ENCODE measurements around the gene PPP2R5C. TPM values are rescaled to one million over a fixed set of nuclear protein-coding genes. Genes with fewer than 3 reads are reported as not detected.

The PPP2R5C gene
- total and polyA plus RNA-seq, 8 donors, result 41.6 to 76.1 (median 55.9) TPM

DNA sequence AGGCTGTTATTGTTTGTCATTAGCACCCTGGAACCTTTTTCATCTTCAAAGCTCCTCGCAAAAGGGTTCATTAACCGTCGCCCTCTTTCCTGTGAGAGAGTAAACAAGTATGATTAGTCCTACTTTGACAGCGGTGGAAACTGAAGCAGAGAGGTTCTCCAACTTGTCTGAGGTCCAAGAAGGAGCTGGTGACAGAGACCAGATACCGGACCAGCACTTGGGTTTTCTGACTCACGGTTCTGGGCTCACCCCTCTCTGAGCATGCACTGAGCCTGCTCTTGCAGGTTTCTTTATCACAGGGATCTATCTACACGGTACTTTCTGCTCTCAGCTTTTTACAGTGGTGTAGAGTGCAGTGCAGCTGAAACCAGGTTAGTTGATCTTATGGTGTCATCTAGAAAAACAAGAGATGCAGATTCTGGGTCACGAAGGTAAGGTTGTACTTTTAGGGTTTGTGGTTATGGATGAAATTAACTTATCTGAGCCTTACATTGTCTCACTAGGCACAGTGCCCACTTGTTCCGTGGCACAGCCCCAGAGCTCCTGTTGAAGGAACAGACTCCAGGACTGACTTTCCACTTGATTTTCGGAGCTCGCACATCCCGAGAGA is 62.1 kb downstream of the PPP2R5C start:
- H3K4me1 ChIP-seq, result peaks cover 0 to 29% (median 6%) of the 10 kb centered on the region in 3 donors
- no peak overlapping the region for H3K4me3 ChIP-seq
- 41 to 46% methylated on average over 12 of the region's 12 CpGs for WGBS, 2 donors
- FAIRE-seq (no peak), DNase-seq (no peak), ATAC-seq (peak; percentile 28 to 66 (median 54))
- H3K36me3 ChIP-seq, result no peaks in the 10 kb centered on the region
- no peaks in the 10 kb centered on the region for H3K27me3 ChIP-seq
- peak overlapping the region in 2 of 4 donors; percentile 84 to 85 for H3K27ac ChIP-seq
- intact Hi-C loops (cut with DNase I), result no loop called here
- H3K9me3 ChIP-seq, result no peaks in the 10 kb centered on the region
- TF ChIP-seq CTCF (IDR thresholded peaks at IDR 0.05), result no peak

GRCh38 chr14:101824339-101824727 is 62.8 kb downstream of the PPP2R5C start:
- peak in 3 of 4 donors; percentile 21 to 64 (median 61) for ATAC-seq
- no peak overlapping the region for H3K4me3 ChIP-seq
- H3K9me3 ChIP-seq, result no peaks in the 10 kb centered on the region
- peaks cover 0 to 29% (median 6%) of the 10 kb centered on the region in 3 donors for H3K4me1 ChIP-seq
- intact Hi-C loops (cut with DNase I), result no loop called here
- WGBS, 2 donors, result 60% methylated on average over 3 of the region's 3 CpGs
- no peak for TF ChIP-seq CTCF (IDR thresholded peaks at IDR 0.05)
- no peaks in the 10 kb centered on the region for H3K27me3 ChIP-seq
- no peak for FAIRE-seq
- no peaks in the 10 kb centered on the region for H3K36me3 ChIP-seq
- no peak for DNase-seq
- H3K27ac ChIP-seq, result peak overlapping the region in 2 of 4 donors; percentile 84 to 85

DNA sequence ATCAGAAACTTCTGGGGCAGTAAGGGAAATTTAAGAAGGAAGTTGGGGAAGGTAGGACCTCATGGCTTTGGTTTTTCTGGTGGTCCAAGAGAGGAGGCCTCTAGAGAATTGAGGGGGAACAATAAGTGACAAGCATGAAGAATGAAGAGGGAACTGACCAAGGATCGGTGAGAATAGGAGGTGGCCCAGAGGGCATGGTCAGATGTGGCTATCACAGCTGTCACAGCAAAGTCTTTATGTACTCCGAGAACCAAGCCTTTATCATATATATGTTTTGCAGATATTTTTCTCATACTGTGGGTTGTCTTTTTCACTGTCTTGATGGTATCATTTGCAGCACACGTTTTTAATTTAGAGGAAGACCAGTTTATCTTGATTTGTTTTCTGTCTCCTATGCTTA is 64.3 kb downstream of the PPP2R5C start:
- H3K4me1 ChIP-seq, result peaks cover 0 to 29% (median 6%) of the 10 kb centered on the region in 3 donors
- no peak for ATAC-seq
- no peak overlapping the region for H3K4me3 ChIP-seq
- no peak for FAIRE-seq
- no peaks in the 10 kb centered on the region for H3K9me3 ChIP-seq
- no peaks in the 10 kb centered on the region for H3K36me3 ChIP-seq
- DNase-seq, result no peak
- H3K27ac ChIP-seq, result peak overlapping the region in 1 of 4 donors; percentile 53
- H3K27me3 ChIP-seq, result no peaks in the 10 kb centered on the region
- TF ChIP-seq CTCF (IDR thresholded peaks at IDR 0.05), result no peak
- WGBS, 2 donors, result 90 to 96% methylated on average over 3 of the region's 3 CpGs
- intact Hi-C loops (cut with DNase I), result no loop called here

- H3K4me1 ChIP-seq, result peaks cover 0 to 29% (median 6%) of the 10 kb centered on the region in 3 donors
- no peaks in the 10 kb centered on the region for H3K36me3 ChIP-seq
- H3K9me3 ChIP-seq, result no peaks in the 10 kb centered on the region
- FAIRE-seq (no peak), DNase-seq (no peak), ATAC-seq (no peak)
- H3K4me3 ChIP-seq, result no peak overlapping the region
- no peaks in the 10 kb centered on the region for H3K27me3 ChIP-seq
- TF ChIP-seq CTCF (IDR thresholded peaks at IDR 0.05), result no peak
- intact Hi-C loops (cut with DNase I), result no loop called here
- peak overlapping the region in 1 of 4 donors; percentile 3 for H3K27ac ChIP-seq
Measured at GRCh38 chr14:101826351-101826750, 64.8 kb downstream of the PPP2R5C start.

- WGBS, 2 donors, result 55 to 62% methylated on average over 3 of the region's 3 CpGs
- FAIRE-seq (no peak), DNase-seq (no peak), ATAC-seq (peak in 1 of 4 donors; percentile 33)
- H3K9me3 ChIP-seq, result no peaks in the 10 kb centered on the region
- intact Hi-C loops (cut with DNase I), result no loop called here
- no peak overlapping the region for H3K27ac ChIP-seq
- H3K4me1 ChIP-seq, result peaks cover 0 to 31% (median 6%) of the 10 kb centered on the region in 3 donors
- no peak overlapping the region for H3K4me3 ChIP-seq
- no peaks in the 10 kb centered on the region for H3K36me3 ChIP-seq
- TF ChIP-seq CTCF (IDR thresholded peaks at IDR 0.05), result no peak
- H3K27me3 ChIP-seq, result no peaks in the 10 kb centered on the region
Measured at GRCh38 chr14:101827286-101827685, 65.8 kb downstream of the PPP2R5C start.

All from pancreas (tissue), 10 donors.